ENCODE results near the gene ZNF30. TPM values are rescaled to one million over a fixed set of nuclear protein-coding genes. Genes with fewer than 3 reads are reported as not detected.

Gene ZNF30
- total RNA-seq, 4 donors from 2014 or later: 0.26 to 7.1 (median 2.8) TPM

DNA sequence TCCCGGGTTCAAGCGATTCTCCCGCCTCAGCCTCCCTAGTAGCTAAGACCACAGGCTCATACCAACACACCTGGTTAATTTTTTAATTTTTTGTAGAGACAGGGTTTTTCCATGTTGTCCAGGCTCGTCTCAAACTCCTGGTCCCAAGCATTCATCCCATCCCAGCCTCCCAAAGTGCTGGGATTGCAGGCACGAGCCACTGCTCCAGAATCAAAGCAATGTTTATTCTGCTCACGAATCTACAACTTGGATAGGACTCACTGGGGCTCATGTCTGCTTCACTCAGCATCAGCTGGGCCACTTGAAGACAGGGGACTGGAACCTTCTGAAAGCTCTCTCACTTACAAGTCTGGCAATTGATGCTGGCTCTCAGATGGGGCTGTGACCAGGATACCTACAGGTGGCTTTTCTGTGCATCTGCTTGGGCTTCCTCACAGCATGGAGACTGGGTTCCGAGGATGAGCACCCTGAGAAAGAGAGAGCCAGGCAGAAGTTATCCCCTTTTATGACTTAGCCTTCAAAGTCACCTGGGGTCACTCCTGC is 45.5 kb downstream of the ZNF30 start:
- intact Hi-C loops (cut with DNase I; ENCODE audit: low total_unique reads): no loop called here
- DNase-seq: no peak
- Histone ChIP-seq H3K27me3 (no peaks in the 10 kb centered on the region), H3K4me1 (no peaks in the 10 kb centered on the region), H3K4me3 (no peak overlapping the region), H3K36me3 (no peaks in the 10 kb centered on the region), H3K9me3 (no peaks in the 10 kb centered on the region), H3K27ac (no peak overlapping the region)
- TF ChIP-seq, protein P1, sequence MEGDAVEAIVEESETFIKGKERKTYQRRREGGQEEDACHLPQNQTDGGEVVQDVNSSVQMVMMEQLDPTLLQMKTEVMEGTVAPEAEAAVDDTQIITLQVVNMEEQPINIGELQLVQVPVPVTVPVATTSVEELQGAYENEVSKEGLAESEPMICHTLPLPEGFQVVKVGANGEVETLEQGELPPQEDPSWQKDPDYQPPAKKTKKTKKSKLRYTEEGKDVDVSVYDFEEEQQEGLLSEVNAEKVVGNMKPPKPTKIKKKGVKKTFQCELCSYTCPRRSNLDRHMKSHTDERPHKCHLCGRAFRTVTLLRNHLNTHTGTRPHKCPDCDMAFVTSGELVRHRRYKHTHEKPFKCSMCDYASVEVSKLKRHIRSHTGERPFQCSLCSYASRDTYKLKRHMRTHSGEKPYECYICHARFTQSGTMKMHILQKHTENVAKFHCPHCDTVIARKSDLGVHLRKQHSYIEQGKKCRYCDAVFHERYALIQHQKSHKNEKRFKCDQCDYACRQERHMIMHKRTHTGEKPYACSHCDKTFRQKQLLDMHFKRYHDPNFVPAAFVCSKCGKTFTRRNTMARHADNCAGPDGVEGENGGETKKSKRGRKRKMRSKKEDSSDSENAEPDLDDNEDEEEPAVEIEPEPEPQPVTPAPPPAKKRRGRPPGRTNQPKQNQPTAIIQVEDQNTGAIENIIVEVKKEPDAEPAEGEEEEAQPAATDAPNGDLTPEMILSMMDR (IDR thresholded peaks at IDR 0.05): no peak
- TF ChIP-seq POLR2A (IDR thresholded peaks at IDR 0.05): no peak

DNA sequence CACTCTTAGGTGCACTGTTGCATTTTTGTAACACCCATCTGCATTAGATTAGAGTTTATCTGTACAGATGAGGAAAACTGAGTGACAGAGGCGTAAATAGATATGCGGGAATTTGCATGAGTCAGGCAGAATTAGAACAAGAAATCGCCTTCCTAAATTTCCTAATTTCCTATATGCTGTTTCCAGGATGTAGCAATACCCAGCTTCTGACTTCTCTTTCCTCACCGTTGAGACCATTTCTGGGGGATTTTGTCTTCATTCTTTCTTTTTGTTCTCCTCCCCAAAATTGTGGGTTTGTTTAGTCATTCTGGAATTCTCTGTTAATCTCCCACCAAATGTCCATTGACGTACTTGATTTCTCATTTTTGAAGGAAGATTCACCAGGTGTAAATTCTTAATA is 47.9 kb downstream of the ZNF30 start:
- Histone ChIP-seq H3K9me3 (no peaks in the 10 kb centered on the region), H3K27me3 (no peaks in the 10 kb centered on the region), H3K4me1 (no peaks in the 10 kb centered on the region), H3K36me3 (no peaks in the 10 kb centered on the region), H3K27ac (no peak overlapping the region), H3K4me3 (no peak overlapping the region)
- intact Hi-C loops (cut with DNase I; ENCODE audit: low total_unique reads): no loop called here
- no peak for DNase-seq
- TF ChIP-seq, protein P1 (IDR thresholded peaks at IDR 0.05): no peak
- TF ChIP-seq POLR2A (IDR thresholded peaks at IDR 0.05): no peak

DNA sequence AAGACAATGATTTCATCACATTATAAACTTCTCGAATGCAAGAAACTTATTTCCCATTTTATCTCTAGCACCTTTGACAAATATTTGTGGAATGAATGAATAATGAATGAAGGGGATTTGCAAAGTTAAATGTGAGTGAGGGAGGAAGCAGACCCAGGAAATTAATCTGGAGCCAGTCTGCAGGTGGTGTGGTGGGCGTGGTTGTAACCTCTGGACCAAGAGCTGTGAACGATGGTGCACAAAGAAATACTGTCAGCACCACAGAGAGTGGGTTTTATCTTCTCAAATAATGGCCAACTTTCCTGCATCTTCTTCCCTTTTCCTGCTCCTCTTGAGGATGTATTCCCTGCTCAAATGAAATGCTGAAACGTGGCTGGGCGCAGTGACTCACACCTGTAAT is 48.4 kb downstream of the ZNF30 start:
- Histone ChIP-seq H3K36me3 (no peaks in the 10 kb centered on the region), H3K4me1 (no peaks in the 10 kb centered on the region), H3K4me3 (no peak overlapping the region), H3K27me3 (no peaks in the 10 kb centered on the region), H3K9me3 (no peaks in the 10 kb centered on the region), H3K27ac (no peak overlapping the region)
- no peak for DNase-seq
- intact Hi-C loops (cut with DNase I; ENCODE audit: low total_unique reads): no loop called here
- TF ChIP-seq POLR2A (IDR thresholded peaks at IDR 0.05): no peak
- TF ChIP-seq, protein P1 (IDR thresholded peaks at IDR 0.05): no peak

DNA sequence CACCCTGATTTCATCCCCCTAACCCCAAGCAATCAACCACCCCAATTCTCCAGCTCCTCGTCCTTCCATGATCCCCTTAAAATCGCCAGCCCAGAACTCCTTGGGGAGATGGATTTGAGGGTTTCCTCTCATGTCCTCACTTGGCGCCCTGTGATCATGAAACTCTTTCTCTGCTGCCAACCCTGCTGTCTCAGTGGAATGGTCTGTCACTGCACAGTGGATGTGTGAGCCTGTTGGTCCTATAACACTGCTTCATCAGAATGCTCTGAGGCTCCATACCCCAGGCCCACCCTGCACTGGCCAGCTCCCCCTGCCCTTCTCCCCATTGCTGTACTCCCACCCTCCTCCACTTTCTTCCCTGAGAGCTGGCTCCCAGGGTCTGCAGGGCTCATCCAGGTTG is 49.9 kb downstream of the ZNF30 start:
- DNase-seq: no peak
- intact Hi-C loops (cut with DNase I; ENCODE audit: low total_unique reads): no loop called here
- no peak overlapping the region for H3K27ac ChIP-seq
- TF ChIP-seq POLR2A (IDR thresholded peaks at IDR 0.05): no peak
- TF ChIP-seq, protein P1 (IDR thresholded peaks at IDR 0.05): no peak
- no peak overlapping the region for H3K4me3 ChIP-seq
- no peaks in the 10 kb centered on the region for H3K36me3 ChIP-seq
- no peaks in the 10 kb centered on the region for H3K4me1 ChIP-seq
- H3K27me3 ChIP-seq: no peaks in the 10 kb centered on the region
- no peaks in the 10 kb centered on the region for H3K9me3 ChIP-seq

DNA sequence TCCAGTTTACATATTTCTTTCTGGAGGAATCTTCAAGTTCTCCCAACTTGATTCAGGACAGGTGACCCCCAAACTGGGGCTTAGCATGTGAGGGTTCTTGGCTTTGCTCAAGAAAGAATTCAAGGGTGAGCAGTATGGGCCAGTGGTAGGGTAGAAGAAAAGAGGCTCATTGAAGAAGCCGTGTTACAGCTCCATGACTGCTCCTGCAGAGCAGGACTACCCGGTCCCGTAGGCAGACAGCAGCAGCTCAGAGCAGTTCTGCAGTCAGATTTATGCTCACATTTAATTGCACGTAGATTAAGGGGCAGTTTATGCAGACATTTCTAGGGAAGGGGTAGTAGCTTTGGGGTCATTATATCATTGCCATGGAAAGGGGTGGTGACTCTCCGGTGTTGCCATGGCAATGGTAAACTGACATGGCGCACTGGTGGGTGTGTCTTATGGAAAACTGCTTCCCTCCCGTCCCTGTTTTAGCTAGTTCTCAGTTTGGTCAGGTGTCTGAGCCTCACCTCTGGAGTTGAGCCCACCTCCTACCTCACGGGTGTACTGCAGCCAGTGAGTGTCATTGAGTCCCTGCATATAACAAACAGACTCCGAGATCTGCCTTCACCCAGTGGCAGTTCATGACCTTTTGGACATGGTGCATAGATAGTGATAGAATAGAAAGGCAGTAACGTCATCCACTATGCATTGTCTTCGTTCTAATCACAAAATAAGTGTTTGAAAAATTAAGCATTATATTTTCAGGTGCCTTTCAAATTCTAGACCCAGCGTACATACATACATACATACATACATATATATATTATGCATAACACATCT is 53.3 kb downstream of the ZNF30 start:
- no peak for TF ChIP-seq POLR2A (IDR thresholded peaks at IDR 0.05)
- TF ChIP-seq, protein P1 (IDR thresholded peaks at IDR 0.05): no peak
- no peaks in the 10 kb centered on the region for H3K27me3 ChIP-seq
- intact Hi-C loops (cut with DNase I; ENCODE audit: low total_unique reads): no loop called here
- no peak for DNase-seq
- no peaks in the 10 kb centered on the region for H3K9me3 ChIP-seq
- no peaks in the 10 kb centered on the region for H3K4me1 ChIP-seq
- H3K27ac ChIP-seq: no peak overlapping the region
- no peaks in the 10 kb centered on the region for H3K36me3 ChIP-seq
- no peak overlapping the region for H3K4me3 ChIP-seq

All from uterus (tissue), 4 donors.